HG02943 (cell line): ENCODE measurements around the gene BEST3.
"Not testable (repeated sequence)": the region's sequence is repeated elsewhere in the genome, so short reads cannot be mapped to it uniquely, and the experiment has no call there.

Experiments
- ATAC-seq: cut with Tn5 transposase; IDR thresholded peaks from one replicate; pipeline ENCODE4 v1.9.1; 2021; ENCODE audit warnings: mild to moderate bottlenecking, low read depth, moderate library complexity; ENCODE audit not compliant: unreplicated experiment

The BEST3 gene

GRCh38 chr12:69610126-69610525 lies 89.0 kb downstream of the BEST3 start:
- no peak for ATAC-seq

- no peak for ATAC-seq
Measured at GRCh38 chr12:69608114-69608513, 91.0 kb downstream of the BEST3 start.

- ATAC-seq, result not testable (repeated sequence)
Measured at GRCh38 chr12:69604275-69604674, 94.8 kb downstream of the BEST3 start.
